ENCODE results near the gene BTBD2. TPM values are rescaled to one million over a fixed set of nuclear protein-coding genes. Genes with fewer than 3 reads are reported as not detected.

Gene BTBD2
- polyA plus RNA-seq, 1 donor from 2014 or later = 46.1 TPM

- Histone ChIP-seq H3K27me3 (ENCODE audit: insufficient read depth, low read depth, low read length) (no peaks in the 10 kb centered on the region), H4K20me1 (ENCODE audit: insufficient read depth) (no peaks in the 10 kb centered on the region), H3K9me3 (ENCODE audit: low read length) (no peaks in the 10 kb centered on the region), H3K9me2 (ENCODE audit: insufficient read depth, low read length) (no peaks in the 10 kb centered on the region), H3F3A (ENCODE audit: insufficient read depth, low read length, poor library complexity, severe bottlenecking) (no peaks in the 10 kb centered on the region), H3K4me3 (ENCODE audit: low read length) (no peak overlapping the region), H3K4me2 (ENCODE audit: low read length) (no peak overlapping the region), H3K79me2 (replicated peaks; ENCODE audit: insufficient read depth, low read length) (no peaks in the 10 kb centered on the region), H2AFZ (ENCODE audit: low read depth, low read length) (no peak overlapping the region), H3K36me3 (ENCODE audit: insufficient read depth, low read length) (no peaks in the 10 kb centered on the region), H3K9ac (ENCODE audit: low read length) (no peak overlapping the region), H3K27ac (ENCODE audit: low read length) (no peak overlapping the region)
- TF ChIP-seq REST (IDR thresholded peaks at IDR 0.05; ENCODE audit: borderline replicate concordance) = no peak
- no peak for TF ChIP-seq CTCF (IDR thresholded peaks at IDR 0.05; ENCODE audit: poor library complexity, severe bottlenecking)
- no peak for TF ChIP-seq RAD21 (conservative IDR thresholded peaks at IDR 0.05)
- no peak for TF ChIP-seq TAF1 (IDR thresholded peaks at IDR 0.05; ENCODE audit: low read depth)
- no peak for TF ChIP-seq SMC3 (conservative IDR thresholded peaks at IDR 0.05; ENCODE audit: poor library complexity)
- no peak for TF ChIP-seq EZH2 (IDR thresholded peaks at IDR 0.05; ENCODE audit: borderline replicate concordance, insufficient read depth, low read length, poor library complexity, severe bottlenecking)
- no peak for TF ChIP-seq POLR2AphosphoS5 (IDR thresholded peaks at IDR 0.05)
- no peak for TF ChIP-seq EP300 (conservative IDR thresholded peaks at IDR 0.05; ENCODE audit: poor library complexity, severe bottlenecking)
- no peak for TF ChIP-seq MXI1 (conservative IDR thresholded peaks at IDR 0.05; ENCODE audit: poor library complexity, severe bottlenecking)
Observed at GRCh38 chr19:2033115-2033824, 17.8 kb upstream of the BTBD2 start.

- Histone ChIP-seq H3K79me2 (replicated peaks; ENCODE audit: insufficient read depth, low read length) (no peaks in the 10 kb centered on the region), H3K9me3 (ENCODE audit: low read length) (no peaks in the 10 kb centered on the region), H3K4me3 (ENCODE audit: low read length) (no peak overlapping the region), H3K9ac (ENCODE audit: low read length) (no peak overlapping the region), H4K20me1 (ENCODE audit: insufficient read depth) (no peaks in the 10 kb centered on the region), H3K36me3 (ENCODE audit: insufficient read depth, low read length) (no peaks in the 10 kb centered on the region), H3K27me3 (ENCODE audit: insufficient read depth, low read depth, low read length) (no peaks in the 10 kb centered on the region), H3K9me2 (ENCODE audit: insufficient read depth, low read length) (no peaks in the 10 kb centered on the region), H3K4me2 (ENCODE audit: low read length) (no peak overlapping the region), H2AFZ (ENCODE audit: low read depth, low read length) (no peak overlapping the region), H3K27ac (ENCODE audit: low read length) (no peak overlapping the region), H3F3A (ENCODE audit: insufficient read depth, low read length, poor library complexity, severe bottlenecking) (no peaks in the 10 kb centered on the region)
- TF ChIP-seq EZH2 (IDR thresholded peaks at IDR 0.05; ENCODE audit: borderline replicate concordance, insufficient read depth, low read length, poor library complexity, severe bottlenecking) (no peak), CTCF (IDR thresholded peaks at IDR 0.05; ENCODE audit: poor library complexity, severe bottlenecking) (no peak), EP300 (conservative IDR thresholded peaks at IDR 0.05; ENCODE audit: poor library complexity, severe bottlenecking) (no peak), POLR2AphosphoS5 (IDR thresholded peaks at IDR 0.05) (no peak)
Observed at GRCh38 chr19:2032296-2032941, 16.9 kb upstream of the BTBD2 start.

All from neural cell (in vitro differentiated cells).